ELF-1 (cell line): ENCODE data around the gene VWA8.

ENCODE experiments used
- DNase-seq: peaks from one replicate; pipeline ENCODE4 v3.0.0-alpha.2; 2016; ENCODE audit warnings: low read depth, low spot score

VWA8 gene

DNA sequence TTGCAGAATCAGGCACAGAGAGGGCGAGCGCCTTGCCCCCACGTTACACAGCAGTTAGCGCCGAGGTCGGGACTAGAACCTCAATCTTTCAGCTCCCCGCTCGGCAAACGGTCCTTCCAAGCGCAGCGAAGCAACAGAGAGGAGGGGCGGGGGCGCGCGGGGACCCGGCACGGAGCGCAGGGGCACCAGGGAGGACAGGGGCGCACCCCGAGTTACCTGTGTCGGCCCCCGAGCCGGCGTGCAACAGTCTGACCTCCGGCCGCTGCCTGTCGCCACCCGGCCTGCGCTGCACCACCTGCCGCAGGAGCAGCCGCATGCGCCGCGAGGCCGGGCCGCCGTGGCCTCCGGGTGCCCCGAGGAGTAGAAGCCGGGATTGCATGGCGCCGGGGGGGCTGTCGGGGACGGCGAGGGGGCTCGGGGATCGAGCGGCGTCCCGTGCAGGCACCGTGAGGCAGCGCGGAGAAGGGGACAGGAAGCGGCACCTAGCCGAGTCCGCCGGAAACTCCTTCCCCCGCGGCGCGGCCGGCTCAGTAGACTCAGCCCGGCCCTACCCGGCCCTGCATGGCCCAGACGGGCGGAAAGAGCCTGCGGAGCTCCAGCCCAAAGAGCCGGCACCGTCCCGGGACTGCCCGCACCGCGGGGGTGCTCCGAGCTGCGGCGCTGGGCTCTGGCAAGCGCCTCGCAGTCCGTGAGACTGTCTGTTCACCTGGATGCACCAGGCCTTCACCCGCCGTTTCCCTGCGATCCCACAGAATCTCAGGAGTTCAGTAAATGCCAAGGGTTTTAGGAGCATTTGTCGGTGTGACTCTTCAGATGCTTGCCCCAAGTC, at the start of gene VWA8:
Gene VWA8, minus strand, starts transcription at position 473 of the 829 bp plus-strand sequence. Its CDS starts 94 bp downstream, at position 379.
- DNase-seq: peak; percentile 87

DNA sequence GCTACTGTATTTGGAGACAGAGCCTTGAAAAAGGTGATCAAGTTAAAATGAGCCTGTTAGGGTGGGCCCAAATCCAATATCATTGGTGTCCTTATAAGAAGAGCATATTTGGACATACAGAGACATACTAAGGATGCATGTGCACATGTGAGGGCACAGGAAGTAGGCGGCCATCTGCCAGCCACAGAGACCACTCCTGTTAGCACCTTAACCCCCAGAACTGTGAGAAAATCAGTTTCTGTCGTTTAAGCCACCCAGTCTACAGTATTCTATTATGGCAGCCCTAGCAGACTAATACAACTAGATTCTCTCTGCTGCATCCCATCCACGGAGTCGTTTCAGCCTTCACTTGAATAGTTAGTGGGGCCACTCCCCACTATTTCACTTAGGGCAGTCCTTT, 48.1 kb upstream of the VWA8 start:
- DNase-seq: no peak

DNA sequence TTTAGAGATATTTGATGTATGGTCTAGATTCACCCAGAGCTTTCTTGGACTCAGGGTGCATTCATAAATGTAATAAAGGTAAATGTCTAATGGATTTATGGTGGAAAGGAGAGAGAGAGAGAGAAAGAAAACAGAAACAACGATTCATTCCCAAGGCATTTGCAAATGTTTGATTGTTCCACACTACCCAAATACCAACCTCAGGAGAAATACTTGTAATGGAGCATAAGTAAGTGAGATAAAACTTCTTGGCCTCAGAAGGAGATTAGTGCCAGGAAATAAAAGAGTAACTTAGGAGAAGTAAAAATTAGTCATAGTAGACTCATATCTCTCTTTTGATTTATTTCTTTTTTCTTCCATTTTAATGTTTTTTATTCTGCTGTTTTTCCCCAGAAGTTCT, 46.9 kb upstream of the VWA8 start:
- DNase-seq: no peak

GRCh38 chr13:42002066-42002465, 41.2 kb upstream of the VWA8 start:
- no peak for DNase-seq

GRCh38 chr13:42001580-42001979, 40.7 kb upstream of the VWA8 start:
- DNase-seq: peak; percentile 42

DNA sequence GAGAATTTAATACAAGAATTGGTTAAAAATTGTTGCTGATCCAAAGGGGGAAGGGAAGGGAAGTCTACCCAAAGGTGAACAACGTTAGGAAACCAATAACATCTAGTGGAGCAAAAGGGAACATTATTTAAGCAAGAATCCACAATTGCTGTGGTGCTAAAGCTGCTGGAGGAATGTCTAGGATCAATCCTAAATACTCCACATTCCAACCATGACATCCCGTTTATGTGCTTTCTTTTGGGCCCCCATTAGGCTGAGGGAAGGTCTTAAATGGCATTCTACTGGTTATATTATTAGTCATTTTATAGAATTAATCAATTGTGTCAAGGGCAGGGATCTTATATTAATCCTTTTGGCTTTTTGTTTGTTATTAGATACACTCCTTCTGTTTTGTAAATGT, 39.9 kb upstream of the VWA8 start:
- DNase-seq: peak; percentile 12

DNA sequence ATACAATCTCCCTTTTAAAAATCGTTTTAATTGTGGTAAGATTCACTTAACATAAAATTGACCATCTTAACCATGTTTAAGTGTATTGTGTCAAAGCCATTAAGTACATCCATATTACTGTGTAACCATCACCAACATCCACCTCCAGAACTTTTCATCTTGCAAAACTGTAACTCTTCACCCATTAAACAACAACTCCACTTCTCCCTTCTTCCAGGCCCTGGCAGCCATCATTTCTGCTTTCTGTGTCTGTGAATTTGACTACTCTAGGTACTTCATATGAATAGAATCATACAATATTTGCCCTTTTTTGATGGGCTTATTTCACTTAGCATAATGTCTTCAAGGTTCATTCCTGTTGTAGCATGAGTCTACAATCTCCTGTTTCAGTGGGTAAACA, 36.5 kb upstream of the VWA8 start:
- no peak for DNase-seq

DNA sequence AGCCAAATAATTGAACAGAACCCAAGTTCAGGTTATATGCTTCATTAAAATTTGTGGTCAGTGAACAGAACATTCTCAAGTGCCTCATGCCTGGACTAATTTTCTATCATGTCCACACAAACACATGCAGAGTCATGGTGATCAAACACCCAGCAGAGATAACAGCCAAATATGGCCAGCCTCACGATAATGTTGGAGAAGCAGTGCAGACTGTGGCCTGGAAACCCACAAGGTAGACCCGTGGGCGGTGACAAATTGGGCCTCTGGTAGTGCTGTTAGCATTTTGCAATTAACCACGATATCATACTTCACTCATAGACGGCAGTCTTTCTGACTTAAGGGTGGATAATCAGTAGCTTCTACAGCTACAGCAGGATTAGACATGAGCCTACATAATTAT, 35.0 kb upstream of the VWA8 start:
- no peak for DNase-seq

DNA sequence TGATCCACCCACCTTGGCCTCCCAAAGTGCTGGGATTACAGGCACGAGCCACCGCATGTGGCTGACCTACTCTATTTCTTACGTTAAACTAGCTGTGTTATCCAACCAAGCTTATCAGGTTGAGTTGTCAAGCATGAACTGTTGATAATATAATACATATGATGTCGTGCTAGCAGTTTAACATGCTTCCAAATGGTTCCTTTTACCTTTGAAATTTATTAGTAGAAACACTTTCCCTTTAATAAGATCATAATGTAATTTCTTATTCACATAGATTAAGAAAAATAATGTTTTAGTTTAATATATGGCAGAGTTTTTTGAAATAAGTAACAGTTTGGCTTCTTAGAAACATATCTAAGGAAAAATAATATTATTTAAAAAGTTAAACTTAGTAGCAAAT, 34.4 kb upstream of the VWA8 start:
- no peak for DNase-seq

GRCh38 chr13:41994696-41995095, 33.8 kb upstream of the VWA8 start:
- no peak for DNase-seq

DNA sequence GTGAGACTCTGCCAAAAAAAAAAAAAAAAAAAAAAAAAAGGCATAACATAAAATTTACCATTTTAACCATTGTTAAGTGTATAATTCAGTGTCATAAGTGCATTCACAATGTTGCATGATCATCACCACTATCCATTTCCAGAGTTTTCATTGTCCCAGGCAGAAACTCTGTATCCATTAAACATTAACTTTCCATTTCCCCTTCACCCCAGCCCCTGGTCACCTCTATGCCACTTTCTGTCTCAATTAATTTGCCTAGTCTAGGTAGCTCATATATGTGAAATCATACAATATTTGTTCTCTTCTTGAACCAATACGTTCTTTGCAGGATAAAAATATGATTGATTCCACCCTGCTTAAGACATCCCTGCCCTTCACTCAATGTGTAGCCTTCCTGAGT, 31.0 kb upstream of the VWA8 start:
- no peak for DNase-seq

- no peak for DNase-seq
Measured at GRCh38 chr13:41988244-41988643, 27.3 kb upstream of the VWA8 start.

GRCh38 chr13:41985788-41986508, 25.0 kb upstream of the VWA8 start:
- DNase-seq: no peak

- no peak for DNase-seq
Measured at GRCh38 chr13:41981951-41982715, 21.2 kb upstream of the VWA8 start.

DNA sequence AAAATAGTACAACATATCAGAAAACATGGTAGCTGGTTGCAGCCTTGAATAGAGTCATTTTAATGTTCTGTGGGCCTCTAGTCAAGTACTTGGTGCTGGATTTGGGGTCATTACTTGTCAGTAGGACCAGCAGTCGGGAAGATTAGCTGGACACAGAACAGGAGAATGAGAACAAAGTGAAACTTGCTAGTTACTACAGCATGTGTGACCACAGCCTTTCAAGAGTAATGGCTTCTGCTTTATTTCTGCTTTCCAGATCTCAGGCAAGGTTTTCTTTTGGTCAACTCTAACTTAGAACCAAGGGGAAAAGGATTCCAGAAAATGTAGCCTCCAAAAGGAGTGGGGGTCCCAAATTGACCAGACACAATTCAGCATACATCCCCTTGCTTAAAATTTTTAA, 17.1 kb upstream of the VWA8 start:
- no peak for DNase-seq

DNA sequence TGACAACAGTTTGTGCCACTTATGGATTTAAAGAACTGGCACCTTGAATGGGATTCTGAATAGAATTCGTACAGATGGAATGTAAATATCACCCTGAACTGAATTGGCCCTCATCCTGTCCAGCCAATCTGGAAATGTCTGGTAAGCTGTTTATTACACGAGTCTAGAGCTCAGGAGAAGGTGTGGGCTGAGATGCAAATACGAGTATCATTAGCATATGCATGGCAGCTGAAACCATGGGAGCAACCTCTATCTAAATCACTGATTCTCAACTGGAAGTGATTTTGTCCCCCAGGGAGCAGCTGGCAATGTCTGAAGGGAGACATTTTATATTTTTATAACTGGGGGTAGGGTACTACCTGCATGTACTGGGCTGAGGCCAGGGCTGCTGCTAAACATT, 15.6 kb upstream of the VWA8 start:
- no peak for DNase-seq

DNA sequence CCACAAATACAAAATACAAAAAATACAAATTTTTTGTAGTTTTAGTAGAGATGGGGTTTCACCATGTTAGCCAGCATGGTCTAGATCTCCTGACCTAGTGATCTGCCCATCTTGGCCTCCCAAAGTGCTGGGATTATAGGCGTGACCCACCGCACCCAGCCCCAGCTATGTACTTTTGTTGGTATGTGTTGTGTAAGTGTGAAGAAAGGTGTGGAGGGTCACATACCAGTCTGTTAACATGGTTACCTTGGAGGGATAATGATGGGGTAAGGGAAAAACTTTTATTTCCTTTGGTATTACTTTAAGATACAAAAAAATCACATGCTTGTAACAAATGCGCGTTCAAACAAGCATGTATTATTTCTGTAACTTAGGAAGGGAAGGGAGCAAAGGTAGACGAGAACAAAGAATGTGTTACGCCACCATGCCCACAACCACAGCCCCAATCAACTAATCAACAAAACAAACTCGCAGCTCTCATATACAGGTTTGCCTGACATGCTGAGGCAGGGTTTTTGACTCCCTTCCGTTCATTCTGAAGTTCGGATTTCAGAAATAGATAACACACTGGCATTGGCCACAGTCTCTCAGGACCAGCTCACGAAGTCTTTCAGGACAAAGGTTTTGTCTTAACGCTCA, 13.5 kb upstream of the VWA8 start:
- no peak for DNase-seq

- DNase-seq: peak; percentile 59
Measured at GRCh38 chr13:41973247-41973741, 12.4 kb upstream of the VWA8 start.

DNA sequence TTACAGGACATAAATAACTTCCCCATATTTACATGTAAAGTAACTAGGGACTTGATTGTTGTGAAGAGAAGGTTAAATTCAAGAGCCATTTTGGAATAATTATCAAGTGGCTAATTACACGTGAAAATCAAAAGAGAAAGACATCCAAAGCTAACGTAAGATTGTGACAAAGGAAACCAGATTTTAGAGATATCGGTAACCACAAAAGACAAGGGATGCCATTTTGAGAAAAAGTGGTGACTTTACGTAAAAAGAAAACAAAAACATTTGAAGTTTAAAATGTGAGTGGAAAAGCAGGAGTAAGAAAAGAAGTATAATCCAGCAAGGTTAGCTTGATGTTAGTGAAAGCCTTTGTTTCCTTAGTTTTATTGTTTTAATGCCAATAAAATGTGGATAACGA, 10.9 kb upstream of the VWA8 start:
- DNase-seq: no peak

DNA sequence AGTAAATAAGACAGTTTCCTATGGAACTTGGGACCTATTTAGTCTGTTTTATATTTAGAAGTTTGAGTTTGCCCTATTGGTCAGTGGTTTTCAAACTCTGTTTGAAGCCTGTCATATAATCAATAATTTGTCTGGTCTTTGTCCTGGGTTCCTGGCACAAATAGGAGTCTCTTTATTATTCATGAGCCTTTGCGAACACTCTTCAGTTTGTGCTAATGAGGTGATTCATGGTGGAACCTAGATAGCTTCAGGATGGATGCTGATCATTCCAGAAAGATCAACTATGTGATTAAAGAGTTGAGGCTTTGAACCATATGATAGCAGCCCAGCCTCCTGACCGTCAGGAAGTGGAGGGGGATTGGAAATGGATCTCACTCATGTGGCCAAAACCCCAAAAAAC, 10.0 kb upstream of the VWA8 start:
- DNase-seq: no peak

GRCh38 chr13:41970022-41970421, 9.1 kb upstream of the VWA8 start:
- no peak for DNase-seq

- DNase-seq: no peak
Measured at GRCh38 chr13:41969072-41969471, 8.2 kb upstream of the VWA8 start.
